Measurements from ENCODE around the gene MAPK10.

DNA sequence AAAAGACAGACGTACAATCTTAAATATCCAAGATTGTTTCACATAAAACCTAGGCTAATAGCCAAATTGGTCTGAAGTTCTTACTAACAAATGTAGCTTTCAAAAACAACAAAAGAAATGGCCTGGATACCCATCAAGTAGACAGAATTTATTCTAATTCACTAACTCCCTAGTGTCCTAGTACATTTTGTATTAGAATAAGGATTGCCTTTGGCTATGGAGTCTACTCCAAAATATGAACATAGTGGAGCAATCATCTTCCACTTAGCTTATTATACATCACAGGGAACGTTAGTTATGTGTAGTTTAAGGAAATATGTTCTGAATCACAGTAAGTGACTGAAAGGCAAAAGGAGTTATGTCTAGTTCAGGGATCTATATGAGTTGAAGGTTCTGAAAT, 81.7 kb downstream of the MAPK10 start:
- TF ChIP-seq EZH2 (IDR thresholded peaks at IDR 0.05; ENCODE audit: borderline replicate concordance, low read depth, low read length, poor library complexity, severe bottlenecking) = no peak
- TF ChIP-seq, protein P1, sequence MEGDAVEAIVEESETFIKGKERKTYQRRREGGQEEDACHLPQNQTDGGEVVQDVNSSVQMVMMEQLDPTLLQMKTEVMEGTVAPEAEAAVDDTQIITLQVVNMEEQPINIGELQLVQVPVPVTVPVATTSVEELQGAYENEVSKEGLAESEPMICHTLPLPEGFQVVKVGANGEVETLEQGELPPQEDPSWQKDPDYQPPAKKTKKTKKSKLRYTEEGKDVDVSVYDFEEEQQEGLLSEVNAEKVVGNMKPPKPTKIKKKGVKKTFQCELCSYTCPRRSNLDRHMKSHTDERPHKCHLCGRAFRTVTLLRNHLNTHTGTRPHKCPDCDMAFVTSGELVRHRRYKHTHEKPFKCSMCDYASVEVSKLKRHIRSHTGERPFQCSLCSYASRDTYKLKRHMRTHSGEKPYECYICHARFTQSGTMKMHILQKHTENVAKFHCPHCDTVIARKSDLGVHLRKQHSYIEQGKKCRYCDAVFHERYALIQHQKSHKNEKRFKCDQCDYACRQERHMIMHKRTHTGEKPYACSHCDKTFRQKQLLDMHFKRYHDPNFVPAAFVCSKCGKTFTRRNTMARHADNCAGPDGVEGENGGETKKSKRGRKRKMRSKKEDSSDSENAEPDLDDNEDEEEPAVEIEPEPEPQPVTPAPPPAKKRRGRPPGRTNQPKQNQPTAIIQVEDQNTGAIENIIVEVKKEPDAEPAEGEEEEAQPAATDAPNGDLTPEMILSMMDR (conservative IDR thresholded peaks at IDR 0.05; ENCODE audit: low read depth, low read length) = no peak
